Fibroblast of the aortic adventitia (primary cell): ENCODE results near the gene ARHGAP26. TPM values are rescaled to one million over a fixed set of nuclear protein-coding genes. Genes with fewer than 3 reads are reported as not detected.

Experiments used
- DNase-seq: peaks from one replicate; pipeline ENCODE4 v3.0.0-alpha.2; 2010; ENCODE audit warnings: low read depth
- H3K4me3 ChIP-seq: 2 replicates; pipeline ENCODE4 v1.5.1; 2011; ENCODE audit warnings: low read depth, mild to moderate bottlenecking, control low read depth, low read length, moderate library complexity
- total RNA-seq: library from RNA; depleted of rRNA; stranded (reverse); fragments of >200 nt; gene quantifications from 2 replicates; pipeline ENCODE4 v1.2.3, GENCODE V29; 2012; ENCODE audit warnings: low replicate concordance
- TF ChIP-seq, protein P1 (sequence below): IDR thresholded peaks from 2 replicates; pipeline ENCODE4 v1.5.1; 2011; ENCODE audit warnings: mild to moderate bottlenecking, low read length, control low read depth, inconsistent platforms; ENCODE audit not compliant: insufficient read depth

The ARHGAP26 gene
- total RNA-seq, 1 donor: 9.0 TPM

GRCh38 chr5:143182106-143182505 is 411.9 kb downstream of the ARHGAP26 start:
- TF ChIP-seq, protein P1, sequence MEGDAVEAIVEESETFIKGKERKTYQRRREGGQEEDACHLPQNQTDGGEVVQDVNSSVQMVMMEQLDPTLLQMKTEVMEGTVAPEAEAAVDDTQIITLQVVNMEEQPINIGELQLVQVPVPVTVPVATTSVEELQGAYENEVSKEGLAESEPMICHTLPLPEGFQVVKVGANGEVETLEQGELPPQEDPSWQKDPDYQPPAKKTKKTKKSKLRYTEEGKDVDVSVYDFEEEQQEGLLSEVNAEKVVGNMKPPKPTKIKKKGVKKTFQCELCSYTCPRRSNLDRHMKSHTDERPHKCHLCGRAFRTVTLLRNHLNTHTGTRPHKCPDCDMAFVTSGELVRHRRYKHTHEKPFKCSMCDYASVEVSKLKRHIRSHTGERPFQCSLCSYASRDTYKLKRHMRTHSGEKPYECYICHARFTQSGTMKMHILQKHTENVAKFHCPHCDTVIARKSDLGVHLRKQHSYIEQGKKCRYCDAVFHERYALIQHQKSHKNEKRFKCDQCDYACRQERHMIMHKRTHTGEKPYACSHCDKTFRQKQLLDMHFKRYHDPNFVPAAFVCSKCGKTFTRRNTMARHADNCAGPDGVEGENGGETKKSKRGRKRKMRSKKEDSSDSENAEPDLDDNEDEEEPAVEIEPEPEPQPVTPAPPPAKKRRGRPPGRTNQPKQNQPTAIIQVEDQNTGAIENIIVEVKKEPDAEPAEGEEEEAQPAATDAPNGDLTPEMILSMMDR: no peak
- DNase-seq: no peak
- H3K4me3 ChIP-seq: no peak overlapping the region

DNA sequence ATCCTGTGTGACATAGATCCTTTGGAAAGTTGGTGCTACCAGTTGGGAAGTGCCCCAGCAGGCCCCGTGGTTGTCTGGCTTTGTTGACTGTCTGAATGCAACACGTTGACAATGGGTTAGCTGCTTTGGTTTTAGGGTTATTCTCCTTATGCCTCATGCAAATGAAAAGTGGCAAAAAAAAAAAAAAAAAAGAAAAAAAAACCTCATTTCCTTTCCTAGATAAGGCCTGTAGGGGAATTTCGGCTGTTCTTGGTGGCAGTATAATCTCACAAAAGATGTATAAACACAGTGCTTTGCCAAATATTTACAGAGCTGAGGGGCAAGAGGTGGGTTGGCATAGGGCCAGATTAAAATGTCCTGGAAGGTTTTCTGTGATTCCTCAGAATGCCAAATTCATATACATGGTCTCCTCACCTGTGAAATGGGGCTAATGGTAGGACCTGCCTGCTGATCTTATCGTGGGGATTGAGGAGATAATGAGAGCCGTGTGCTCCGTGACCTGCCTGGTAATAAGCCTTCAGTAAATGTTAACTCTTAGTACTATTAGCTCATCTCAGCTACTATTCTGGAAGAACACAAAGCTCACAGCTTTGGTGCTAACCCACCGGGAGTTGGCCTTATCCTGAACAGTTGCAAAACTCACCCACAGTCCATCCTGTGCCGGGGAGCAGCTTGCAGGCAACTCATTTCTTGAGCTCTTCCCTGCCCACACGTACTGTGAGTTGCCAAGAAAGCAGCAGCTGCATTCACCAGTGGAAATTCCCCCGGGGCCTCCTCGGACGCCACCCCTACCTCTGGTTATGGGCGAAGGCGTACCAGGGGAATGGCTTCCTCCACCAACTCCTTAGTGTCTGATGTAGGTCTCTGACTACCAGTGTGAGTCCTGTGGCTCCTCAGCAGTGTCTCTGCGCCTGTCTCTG is 413.0 kb downstream of the ARHGAP26 start:
- TF ChIP-seq, protein P1: no peak
- peak; percentile 56 for DNase-seq
- no peak overlapping the region for H3K4me3 ChIP-seq

DNA sequence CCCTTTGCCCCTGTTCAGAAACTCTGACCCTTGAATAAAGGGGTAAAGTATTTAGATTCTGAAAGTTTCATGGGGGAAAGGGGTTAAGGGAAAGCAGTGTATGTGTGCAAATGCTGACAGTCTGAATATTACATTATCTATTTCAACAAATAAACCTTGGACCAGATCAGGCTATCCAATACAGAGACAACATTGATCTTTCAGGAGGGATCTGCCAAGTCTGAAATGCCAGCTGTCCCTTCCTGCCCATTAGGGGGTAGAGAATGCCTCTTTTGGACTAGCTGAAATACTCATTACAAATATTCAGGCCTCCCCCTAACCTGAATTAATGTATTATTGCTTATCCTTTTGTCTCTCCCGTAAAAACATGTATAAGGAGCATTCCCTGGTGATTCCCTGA is 413.8 kb downstream of the ARHGAP26 start:
- TF ChIP-seq, protein P1: no peak
- no peak overlapping the region for H3K4me3 ChIP-seq
- DNase-seq: no peak

DNA sequence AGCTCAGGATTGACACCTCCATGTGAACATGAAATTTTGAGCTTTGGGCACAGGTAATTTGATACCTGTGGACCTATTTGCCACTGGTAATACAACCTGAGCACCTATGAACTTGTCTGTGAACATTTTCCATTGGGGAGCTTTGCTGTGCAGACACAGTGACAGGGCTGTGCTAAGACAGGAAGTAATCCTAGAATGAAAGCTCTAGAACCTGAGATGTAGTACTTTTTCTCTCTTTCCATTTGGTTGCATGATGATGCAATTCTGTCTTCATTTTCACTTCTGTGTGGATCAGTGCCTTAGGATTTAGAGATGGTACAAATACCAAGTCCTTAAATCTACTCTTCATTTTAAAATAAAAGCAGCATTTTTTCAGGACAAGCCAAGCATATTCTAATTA is 416.4 kb downstream of the ARHGAP26 start:
- DNase-seq: no peak
- TF ChIP-seq, protein P1: no peak
- no peak overlapping the region for H3K4me3 ChIP-seq

DNA sequence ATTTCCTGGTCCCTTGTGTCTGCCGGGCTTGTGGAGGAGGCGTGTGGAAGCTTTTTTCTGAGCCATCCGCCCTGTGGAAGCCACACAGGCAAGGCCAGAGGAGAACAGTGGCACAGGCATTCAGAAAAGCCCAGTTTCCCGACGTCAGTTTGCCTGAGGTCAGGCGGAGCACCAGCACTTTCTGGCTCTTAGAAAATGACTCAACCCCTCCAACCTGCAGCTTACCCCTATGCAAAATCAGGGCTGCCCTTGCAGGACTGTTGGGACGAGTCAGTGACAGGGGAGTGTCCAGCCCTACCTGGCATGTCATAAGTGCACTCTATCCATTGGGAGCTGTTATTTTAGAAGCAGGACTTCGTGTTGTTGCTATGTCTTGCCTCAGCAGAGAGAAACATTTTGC is 417.3 kb downstream of the ARHGAP26 start:
- H3K4me3 ChIP-seq: no peak overlapping the region
- TF ChIP-seq, protein P1: no peak
- DNase-seq: no peak

DNA sequence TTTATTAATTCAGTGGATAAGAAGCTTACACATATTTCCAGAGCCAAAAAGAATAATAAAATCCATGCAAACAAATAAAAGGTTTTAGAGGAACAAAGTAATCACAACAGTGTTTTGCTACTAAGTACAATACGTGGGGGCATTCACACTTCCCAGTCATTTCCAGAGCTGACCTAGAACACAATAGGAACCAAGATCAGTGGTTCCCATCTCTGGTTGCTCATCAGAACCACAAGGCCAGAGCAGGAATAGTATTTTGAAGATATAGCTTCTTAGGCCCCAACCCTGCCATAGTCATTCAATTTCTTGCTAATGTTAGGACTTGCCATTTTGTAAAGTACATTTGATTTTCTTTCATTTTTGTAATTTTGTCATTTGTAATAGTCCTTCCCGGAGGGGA is 417.9 kb downstream of the ARHGAP26 start:
- TF ChIP-seq, protein P1: no peak
- no peak overlapping the region for H3K4me3 ChIP-seq
- no peak for DNase-seq
